ENCODE results near the gene REG1A. TPM values are rescaled to one million over a fixed set of nuclear protein-coding genes. Genes with fewer than 3 reads are reported as not detected.

The REG1A gene
- total and polyA plus RNA-seq, 8 donors: not detected

GRCh38 chr2:79159653-79160052 lies 39.4 kb downstream of the REG1A start, which contains the start of gene REG3A:
REG3A (minus strand) TSS chr2:79159753; CDS start chr2:79159405, 348 bp downstream.
- Histone ChIP-seq H3K4me3 (no peak within 1 kb of the TSS), H3K27me3 (no peaks in the 10 kb centered on the region), H3K36me3 (no peaks in the 10 kb centered on the region), H3K4me1 (no peaks in the 10 kb centered on the region), H3K27ac (no peak within 1 kb of the TSS), H3K9me3 (peaks cover 0 to 4% of the 10 kb centered on the region in 2 donors)
- no peak for ATAC-seq
- no peak for TF ChIP-seq CTCF (IDR thresholded peaks at IDR 0.05)
- intact Hi-C loops (cut with DNase I): no loop called here
- no peak for DNase-seq

GRCh38 chr2:79162132-79162531 lies 41.8 kb downstream of the REG1A start:
- Histone ChIP-seq H3K36me3 (no peaks in the 10 kb centered on the region), H3K27ac (no peak overlapping the region), H3K27me3 (no peaks in the 10 kb centered on the region), H3K9me3 (no peaks in the 10 kb centered on the region), H3K4me3 (no peak overlapping the region), H3K4me1 (no peaks in the 10 kb centered on the region)
- no peak for TF ChIP-seq CTCF (IDR thresholded peaks at IDR 0.05)
- no peak for DNase-seq
- intact Hi-C loops (cut with DNase I): no loop called here
- ATAC-seq: no peak

GRCh38 chr2:79162801-79163200 lies 42.5 kb downstream of the REG1A start:
- ATAC-seq: no peak
- H3K9me3 ChIP-seq: no peaks in the 10 kb centered on the region
- intact Hi-C loops (cut with DNase I): no loop called here
- no peak overlapping the region for H3K4me3 ChIP-seq
- DNase-seq: no peak
- no peaks in the 10 kb centered on the region for H3K27me3 ChIP-seq
- no peaks in the 10 kb centered on the region for H3K36me3 ChIP-seq
- no peaks in the 10 kb centered on the region for H3K4me1 ChIP-seq
- no peak for TF ChIP-seq CTCF (IDR thresholded peaks at IDR 0.05)
- H3K27ac ChIP-seq: no peak overlapping the region

- intact Hi-C loops (cut with DNase I): no loop called here
- Histone ChIP-seq H3K4me3 (no peak overlapping the region), H3K4me1 (no peaks in the 10 kb centered on the region), H3K36me3 (no peaks in the 10 kb centered on the region), H3K9me3 (peaks cover 0 to 6% of the 10 kb centered on the region in 2 donors), H3K27me3 (no peaks in the 10 kb centered on the region), H3K27ac (no peak overlapping the region)
- ATAC-seq (no peak), DNase-seq (no peak)
- TF ChIP-seq CTCF (IDR thresholded peaks at IDR 0.05): no peak
These were observed 51.2 kb downstream of the REG1A start for GRCh38 chr2:79171348-79171958.

Other genes with a start within 250 kb of the REG1A start
- not detected for gene REG3G, start 94.8 kb upstream of the REG1A start, total RNA-seq
- gene REG3G, start 94.8 kb upstream of the REG1A start, polyA plus RNA-seq (ENCODE audit: insufficient read length in 6 of 6): not detected
- gene REG1B, start 32.5 kb upstream of the REG1A start, total RNA-seq: not detected
- gene REG1B, start 32.5 kb upstream of the REG1A start, polyA plus RNA-seq (ENCODE audit: insufficient read length in 6 of 6): not detected
- gene REG3A, start 39.3 kb downstream of the REG1A start, total RNA-seq: not detected
- gene REG3A, start 39.3 kb downstream of the REG1A start, polyA plus RNA-seq (ENCODE audit: insufficient read length in 6 of 6): not detected

Measured in left lung (tissue), 10 donors.